ELF-1 (cell line): ENCODE data around the gene TICRR.

Experiments
- DNase-seq: peaks from one replicate; pipeline ENCODE4 v3.0.0-alpha.2; 2016; ENCODE audit warnings: low read depth, low spot score

TICRR gene

GRCh38 chr15:89629829-89630228, 54.6 kb downstream of the TICRR start:
- no peak for DNase-seq

- no peak for DNase-seq
Observed at GRCh38 chr15:89630260-89630659, 55.0 kb downstream of the TICRR start.

- no peak for DNase-seq
Observed at GRCh38 chr15:89630974-89631901, 56.0 kb downstream of the TICRR start.

- no peak for DNase-seq
Observed at GRCh38 chr15:89631902-89632264, 56.6 kb downstream of the TICRR start.

- DNase-seq = no peak
Observed at GRCh38 chr15:89632563-89633430, 57.5 kb downstream of the TICRR start.

- DNase-seq = no peak
Observed at GRCh38 chr15:89633585-89633984, 58.3 kb downstream of the TICRR start.

- no peak for DNase-seq
Observed at GRCh38 chr15:89640245-89640644, 65.0 kb downstream of the TICRR start.

GRCh38 chr15:89641053-89641452, 65.8 kb downstream of the TICRR start:
- DNase-seq = no peak

- DNase-seq = no peak
Observed at GRCh38 chr15:89642106-89642505, 66.8 kb downstream of the TICRR start.

GRCh38 chr15:89645680-89646079, 70.4 kb downstream of the TICRR start:
- DNase-seq = no peak

GRCh38 chr15:89646416-89647141, 71.3 kb downstream of the TICRR start:
- no peak for DNase-seq

- DNase-seq = peak; percentile 88
Observed at GRCh38 chr15:89647191-89647851, 72.1 kb downstream of the TICRR start.

GRCh38 chr15:89648106-89649012, 73.1 kb downstream of the TICRR start:
- peak; percentile 35 for DNase-seq

- DNase-seq = no peak
Observed at GRCh38 chr15:89649013-89649625, 73.8 kb downstream of the TICRR start.

GRCh38 chr15:89649716-89650115, 74.4 kb downstream of the TICRR start:
- no peak for DNase-seq

- DNase-seq = no peak
Observed at GRCh38 chr15:89652131-89652530, 76.9 kb downstream of the TICRR start.

GRCh38 chr15:89652666-89653065, 77.4 kb downstream of the TICRR start:
- DNase-seq = no peak

GRCh38 chr15:89653578-89653977, 78.3 kb downstream of the TICRR start:
- no peak for DNase-seq

- DNase-seq = no peak
Observed at GRCh38 chr15:89654301-89654761, 79.1 kb downstream of the TICRR start.
